GM12873 (cell line): Measurements from ENCODE around the gene MRGPRX2.

ENCODE experiments used
- TF ChIP-seq, protein P1 (sequence below): IDR thresholded peaks from 2 replicates; pipeline ENCODE4 v1.5.1; 2012; ENCODE audit warnings: low read depth, mild to moderate bottlenecking, moderate library complexity, low read length, control low read depth; ENCODE audit not compliant: insufficient read depth; ENCODE audit errors: missing control alignments

The MRGPRX2 gene

DNA sequence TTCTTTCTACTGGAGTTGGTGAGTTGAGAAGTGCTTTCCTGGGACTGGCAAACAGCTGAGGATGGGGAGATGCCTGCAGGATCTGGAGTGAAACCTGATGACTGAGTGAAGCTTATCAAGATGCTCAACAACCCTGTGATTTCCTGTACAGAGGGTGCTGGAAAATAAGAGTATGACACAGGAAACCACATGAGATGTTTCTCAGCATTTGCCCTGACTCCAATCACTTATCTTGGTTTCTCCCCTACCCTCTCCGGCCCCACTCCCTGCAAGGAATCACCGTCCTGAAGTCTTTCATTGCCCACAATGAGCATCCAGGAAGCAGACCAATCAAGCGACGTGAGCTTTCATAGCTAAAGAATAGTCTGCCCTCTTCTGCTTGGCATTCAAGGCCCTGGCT, at the start of gene MRGPRX2:
Gene MRGPRX2 (minus strand): TSS at position 89 of the 400 bp plus-strand sequence. CDS start 4,315 bp downstream, outside the sequence.
- TF ChIP-seq, protein P1, sequence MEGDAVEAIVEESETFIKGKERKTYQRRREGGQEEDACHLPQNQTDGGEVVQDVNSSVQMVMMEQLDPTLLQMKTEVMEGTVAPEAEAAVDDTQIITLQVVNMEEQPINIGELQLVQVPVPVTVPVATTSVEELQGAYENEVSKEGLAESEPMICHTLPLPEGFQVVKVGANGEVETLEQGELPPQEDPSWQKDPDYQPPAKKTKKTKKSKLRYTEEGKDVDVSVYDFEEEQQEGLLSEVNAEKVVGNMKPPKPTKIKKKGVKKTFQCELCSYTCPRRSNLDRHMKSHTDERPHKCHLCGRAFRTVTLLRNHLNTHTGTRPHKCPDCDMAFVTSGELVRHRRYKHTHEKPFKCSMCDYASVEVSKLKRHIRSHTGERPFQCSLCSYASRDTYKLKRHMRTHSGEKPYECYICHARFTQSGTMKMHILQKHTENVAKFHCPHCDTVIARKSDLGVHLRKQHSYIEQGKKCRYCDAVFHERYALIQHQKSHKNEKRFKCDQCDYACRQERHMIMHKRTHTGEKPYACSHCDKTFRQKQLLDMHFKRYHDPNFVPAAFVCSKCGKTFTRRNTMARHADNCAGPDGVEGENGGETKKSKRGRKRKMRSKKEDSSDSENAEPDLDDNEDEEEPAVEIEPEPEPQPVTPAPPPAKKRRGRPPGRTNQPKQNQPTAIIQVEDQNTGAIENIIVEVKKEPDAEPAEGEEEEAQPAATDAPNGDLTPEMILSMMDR, result no peak

- TF ChIP-seq, protein P1, result no peak
Observed at GRCh38 chr11:19110295-19110694, 49.8 kb upstream of the MRGPRX2 start.

- TF ChIP-seq, protein P1, result no peak
Observed at GRCh38 chr11:19107125-19107524, 46.6 kb upstream of the MRGPRX2 start.

GRCh38 chr11:19105011-19105410, 44.5 kb upstream of the MRGPRX2 start:
- TF ChIP-seq, protein P1, result no peak

DNA sequence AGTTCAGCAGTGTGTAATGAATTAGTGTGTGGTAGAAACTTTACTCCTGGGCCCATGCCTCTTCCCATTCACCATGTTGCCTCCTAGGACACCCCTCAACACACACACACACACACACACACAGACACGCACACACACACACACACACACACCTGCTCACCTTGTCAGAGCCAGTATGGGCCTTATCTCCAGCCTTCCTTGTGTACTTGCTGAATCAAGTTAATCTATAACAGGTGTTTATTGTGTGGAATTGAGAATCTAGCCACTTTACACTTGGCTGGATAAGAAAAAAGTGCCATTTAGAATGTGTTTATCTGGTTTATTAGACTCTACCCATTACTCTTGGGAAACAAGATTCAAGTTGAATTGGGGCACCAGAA, 42.0 kb upstream of the MRGPRX2 start:
- TF ChIP-seq, protein P1, result no peak

DNA sequence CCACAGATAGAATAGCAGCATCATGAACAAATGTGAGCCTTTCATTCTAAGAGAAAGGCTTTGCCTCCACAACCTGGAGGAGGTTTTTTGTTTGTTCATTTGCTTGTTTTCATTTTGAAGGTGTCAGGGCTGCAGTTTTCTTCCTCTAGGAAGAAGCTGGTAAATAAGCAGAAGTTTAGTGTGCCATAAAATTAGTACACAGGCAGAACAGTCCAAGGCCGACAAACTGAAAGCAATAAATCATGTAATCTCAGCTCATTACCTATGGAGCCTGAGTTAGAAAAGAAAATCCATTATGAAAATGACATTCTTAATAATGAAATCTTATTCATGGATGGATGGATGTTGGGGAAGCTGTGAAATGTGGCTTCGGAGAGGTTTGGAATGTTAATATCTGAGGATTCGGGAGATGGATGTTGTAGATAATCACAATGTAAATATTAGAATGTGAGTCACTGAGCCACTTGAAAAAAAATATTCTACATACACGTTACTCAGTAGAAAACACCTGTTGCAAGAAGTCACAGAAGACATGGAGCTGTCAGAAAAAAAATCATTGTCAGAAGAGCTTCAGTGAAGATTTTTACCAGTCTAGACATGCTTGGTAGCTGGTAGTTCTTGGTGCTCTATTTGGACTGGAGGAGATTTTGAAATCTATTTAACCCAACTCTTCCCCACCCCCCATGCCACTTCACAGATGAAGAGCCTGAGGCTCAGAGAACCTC, 41.4 kb upstream of the MRGPRX2 start:
- TF ChIP-seq, protein P1, result no peak

DNA sequence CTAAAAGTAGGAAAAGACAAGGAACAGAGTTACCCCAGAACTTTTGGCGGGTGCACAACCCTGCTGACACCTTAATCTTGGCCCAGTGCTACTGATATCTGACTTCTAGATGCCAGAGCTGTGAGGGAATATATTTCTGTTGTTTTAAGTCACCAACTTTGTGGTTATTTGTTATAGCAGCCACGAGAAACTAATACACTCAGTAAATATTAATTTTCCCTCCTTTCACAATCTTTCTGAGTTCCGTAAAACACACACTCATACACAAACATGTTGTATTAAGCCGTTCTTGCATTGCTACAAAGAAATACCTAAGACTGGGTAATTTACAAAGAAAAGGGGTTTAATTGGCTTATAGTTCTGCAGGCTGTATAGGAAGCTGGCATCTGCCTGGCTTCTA, 40.4 kb upstream of the MRGPRX2 start:
- TF ChIP-seq, protein P1, result no peak
